H1 (cell line): Measurements from ENCODE around the gene OVCA2. TPM values are rescaled to one million over a fixed set of nuclear protein-coding genes. Genes with fewer than 3 reads are reported as not detected.

ENCODE experiments used
- CTCF ChIA-PET: fragments of 300-600 bp; sonication (Branson Sonifier 250); formaldehyde crosslinking; loops from one replicate; lab custom pipeline; 2021; ENCODE audit not compliant: partially characterized antibody; lab: Charles Lee
- POLR2A ChIA-PET: fragments of 300-600 bp; sonication (Branson Sonifier 250); formaldehyde crosslinking; loops from one replicate; lab custom pipeline; 2021; ENCODE audit warnings: inconsistent platforms; ENCODE audit not compliant: partially characterized antibody; lab: Charles Lee
- DNase-seq, 2 experiments: peaks; one replicate each; pipeline versions ENCODE4 v3.0.0 to v3.0.0-alpha.2; 2010 to 2022; ENCODE audit warnings: low spot score in 2 of 2, low read depth in 1 of 2, mixed read lengths in 1 of 2
- FAIRE-seq: peaks from 2 replicates; lab custom pipeline; 2011; peaks lifted over from hg19 to GRCh38; lab: Jason Lieb, UNC
- H2AFZ ChIP-seq: 2 replicates; pipeline ENCODE4 v1.8.1; 2012; ENCODE audit warnings: low read length, inconsistent platforms
- H2AK5ac ChIP-seq: 2 replicates; pipeline ENCODE4 v1.6.1; 2013; ENCODE audit warnings: low read depth, low read length
- H2BK120ac ChIP-seq: replicated peaks from 2 replicates; pipeline ENCODE3; 2013; ENCODE audit warnings: low read depth, low read length, inconsistent platforms
- H2BK12ac ChIP-seq: 2 replicates; pipeline ENCODE4 v1.6.1; 2013; ENCODE audit warnings: low read depth, low read length
- H2BK15ac ChIP-seq: 2 replicates; pipeline ENCODE4 v1.6.1; 2013; ENCODE audit warnings: low read length
- H2BK20ac ChIP-seq: 2 replicates; pipeline ENCODE4 v1.6.1; 2013; ENCODE audit warnings: low read length
- H2BK5ac ChIP-seq: 2 replicates; pipeline ENCODE4 v1.6.1; 2013; ENCODE audit warnings: low read depth, low read length
- H3K14ac ChIP-seq: 2 replicates; pipeline ENCODE4 v1.6.1; 2013; ENCODE audit warnings: inconsistent platforms; ENCODE audit not compliant: insufficient read length
- H3K18ac ChIP-seq: 2 replicates; pipeline ENCODE4 v1.6.1; 2013; ENCODE audit warnings: low read length; ENCODE audit errors: extremely low read depth
- H3K23ac ChIP-seq: 2 replicates; pipeline ENCODE4 v1.6.1; 2013; ENCODE audit warnings: inconsistent platforms; ENCODE audit not compliant: insufficient read length
- H3K23me2 ChIP-seq: 2 replicates; pipeline ENCODE4 v1.6.1; 2013; ENCODE audit warnings: low read depth, low read length
- H3K27ac ChIP-seq: 2 replicates; pipeline ENCODE4 v1.6.1; 2011; ENCODE audit warnings: low read depth, low read length, inconsistent platforms
- H3K27me3 ChIP-seq, 4 experiments: replicated peaks in 1 of 4; 1 replicate in 1 of 4; 2 replicates in 3 of 4; pipeline versions ENCODE4 v1.6.1 to v1.8.1; 2011 to 2013; ENCODE audit warnings: low read length in 3 of 4, mild to moderate bottlenecking in 3 of 4, inconsistent platforms in 2 of 4, mixed read lengths in 2 of 4, moderate library complexity in 1 of 4; ENCODE audit not compliant: control insufficient read depth in 3 of 4, insufficient read depth in 3 of 4; ENCODE audit errors: extremely low read depth in 1 of 4
- H3K36me3 ChIP-seq, 4 experiments: 2 replicates each; pipeline versions ENCODE4 v1.6.1 to v1.8.1; 2011 to 2013; ENCODE audit warnings: mild to moderate bottlenecking in 4 of 4, low read length in 3 of 4, moderate library complexity in 2 of 4, control low read depth in 1 of 4, inconsistent platforms in 1 of 4; ENCODE audit not compliant: insufficient read depth in 4 of 4, control insufficient read depth in 2 of 4
- H3K4ac ChIP-seq: replicated peaks from 2 replicates; pipeline ENCODE3; 2013; ENCODE audit warnings: low read length, low read depth, mixed read lengths, inconsistent platforms; ENCODE audit not compliant: insufficient read length
- H3K4me1 ChIP-seq, 4 experiments: replicated peaks in 1 of 4; 1 replicate in 1 of 4; 2 replicates in 3 of 4; pipeline versions ENCODE4 v1.6.1 to v1.8.1; 2011 to 2013; ENCODE audit warnings: low read length in 3 of 4, inconsistent platforms in 2 of 4, mixed read lengths in 1 of 4; ENCODE audit not compliant: insufficient read depth in 4 of 4, control insufficient read depth in 3 of 4
- H3K4me2 ChIP-seq, 2 experiments: 2 replicates each; pipeline versions ENCODE4 v1.6.1 to v1.8.1; 2011 to 2013; ENCODE audit warnings: low read depth in 2 of 2, low read length in 2 of 2, control low read depth in 1 of 2, inconsistent platforms in 1 of 2, mild to moderate bottlenecking in 1 of 2; ENCODE audit not compliant: insufficient read depth in 1 of 2
- H3K4me3 ChIP-seq, 4 experiments: fragments of 200-600, 300-600 bp in 1 of 4; sonication (generic), shearing (Covaris generic), sonication (Bioruptor Twin) in 1 of 4; 2 replicates each; pipeline versions ENCODE4 v1.5.1 to v1.8.1; 2011 to 2016; ENCODE audit warnings: low read length in 4 of 4, low read depth in 3 of 4, control low read depth in 2 of 4, inconsistent platforms in 2 of 4, mild to moderate bottlenecking in 2 of 4, mixed read lengths in 1 of 4, moderate library complexity in 1 of 4; ENCODE audit not compliant: insufficient read depth in 2 of 4; ENCODE audit errors: extremely low read depth in 1 of 4
- H3K56ac ChIP-seq: replicated peaks from 2 replicates; pipeline ENCODE3; 2013; ENCODE audit warnings: low read depth, mild to moderate bottlenecking, mixed read lengths, low read length, inconsistent platforms; ENCODE audit not compliant: insufficient read length
- H3K79me1 ChIP-seq: 2 replicates; pipeline ENCODE4 v1.6.1; 2013; ENCODE audit warnings: low read depth, low read length, control low read depth
- H3K79me2 ChIP-seq, 2 experiments: 2 replicates each; pipeline versions ENCODE4 v1.6.1 to v1.8.1; 2012 to 2013; ENCODE audit warnings: low read length in 2 of 2, mild to moderate bottlenecking in 2 of 2, inconsistent platforms in 1 of 2; ENCODE audit not compliant: insufficient read depth in 2 of 2, control insufficient read depth in 1 of 2
- H3K9ac ChIP-seq, 4 experiments: replicated peaks in 1 of 4; 1 replicate in 1 of 4; 2 replicates in 3 of 4; pipeline versions ENCODE4 v1.6.1 to v1.8.1; 2011 to 2013; ENCODE audit warnings: low read depth in 3 of 4, low read length in 3 of 4, control low read depth in 2 of 4, mild to moderate bottlenecking in 2 of 4, moderate library complexity in 2 of 4, inconsistent platforms in 1 of 4; ENCODE audit errors: extremely low read depth in 1 of 4
- H3K9me3 ChIP-seq, 2 experiments: 2 replicates each; pipeline versions ENCODE4 v1.6.1 to v1.8.1; 2012 to 2013; ENCODE audit warnings: mild to moderate bottlenecking in 2 of 2, moderate library complexity in 2 of 2, control low read depth in 1 of 2, inconsistent platforms in 1 of 2, low read depth in 1 of 2, low read length in 1 of 2, mixed read lengths in 1 of 2; ENCODE audit not compliant: insufficient read depth in 2 of 2
- H4K20me1 ChIP-seq, 2 experiments: replicated peaks in 1 of 2; 2 replicates each; pipeline versions ENCODE3 to v1.8.1; 2011 to 2013; ENCODE audit warnings: inconsistent platforms in 2 of 2, low read length in 2 of 2, mild to moderate bottlenecking in 1 of 2; ENCODE audit not compliant: insufficient read depth in 2 of 2, control insufficient read depth in 1 of 2
- H4K5ac ChIP-seq: 2 replicates; pipeline ENCODE4 v1.6.1; 2013; ENCODE audit warnings: low read length, low read depth, mixed read lengths, inconsistent platforms; ENCODE audit not compliant: insufficient read length
- H4K8ac ChIP-seq: 2 replicates; pipeline ENCODE4 v1.8.0; 2013; ENCODE audit warnings: mild to moderate bottlenecking, moderate library complexity, low read length, inconsistent platforms; ENCODE audit not compliant: insufficient read depth; ENCODE audit errors: extremely low read depth
- H4K91ac ChIP-seq: replicated peaks from 2 replicates; pipeline ENCODE3; 2013; ENCODE audit warnings: low read length, mixed read lengths, inconsistent platforms; ENCODE audit not compliant: insufficient read length
- CTCF ChIP-seq, 3 experiments: IDR thresholded peaks; 1 replicate in 2 of 3; 2 replicates in 1 of 3; pipeline versions ENCODE4 v1.5.1 to v1.6.1; 2011; ENCODE audit warnings: low read length in 3 of 3, mild to moderate bottlenecking in 3 of 3, inconsistent platforms in 2 of 3, low read depth in 1 of 3, moderate library complexity in 1 of 3; ENCODE audit not compliant: insufficient read depth in 1 of 3; ENCODE audit errors: control extremely low read depth in 1 of 3
- MAFK ChIP-seq: IDR thresholded peaks from 2 replicates; pipeline ENCODE4 v1.6.1; 2012; ENCODE audit warnings: low read depth, mild to moderate bottlenecking, improper control_type of control experiment, low read length
- POU5F1 ChIP-seq: IDR thresholded peaks from 2 replicates; pipeline ENCODE4 v1.6.1; 2011; ENCODE audit warnings: low read depth, mild to moderate bottlenecking, low read length, moderate library complexity
- SP2 ChIP-seq: IDR thresholded peaks from 2 replicates; pipeline ENCODE4 v1.6.1; 2012; ENCODE audit warnings: mild to moderate bottlenecking, low read length, inconsistent platforms
- SRF ChIP-seq: IDR thresholded peaks from 2 replicates; pipeline ENCODE4 v1.6.1; 2011; ENCODE audit warnings: mild to moderate bottlenecking, low read depth, low read length, moderate library complexity
- YY1 ChIP-seq: IDR thresholded peaks from 2 replicates; pipeline ENCODE4 v1.6.1; 2011; ENCODE audit warnings: low read depth, mild to moderate bottlenecking, low read length
- WGBS, 2 experiments: shearing (Covaris generic) in 1 of 2; methylation state at CpG; one replicate each; pipeline versions ENCODE4 v1.1.6 to v1.1.7; 2013 to 2015; ENCODE audit warnings: low lambda C conversion rate in 2 of 2, mixed read lengths in 2 of 2, inconsistent platforms in 1 of 2, low coverage in 1 of 2, missing lambda C conversion rate in 1 of 2; ENCODE audit not compliant: insufficient replicate concordance in 2 of 2, insufficient coverage in 1 of 2, insufficient read length in 1 of 2; ENCODE audit errors: extremely low coverage in 1 of 2, missing lambda C conversion rate in 1 of 2; 5-methylcytosine and 5-hydroxymethylcytosine counted together
- polyA plus RNA-seq, 7 experiments: library from polyadenylated mRNA; depleted of rRNA in 3 of 7; stranded (reverse) in 5 of 7; unstranded in 2 of 7; fragments of >200 nt in 5 of 7; fragments of 200-250 nt in 2 of 7; gene quantifications; 1 replicate in 5 of 7; 2 replicates in 1 of 7; 4 replicates in 1 of 7; pipeline versions ENCODE4 v1.2.1 to v1.2.3, GENCODE V29; 2011 to 2013; ENCODE audit warnings: missing spikeins in 2 of 7, mixed read lengths in 2 of 7
- total RNA-seq: library from RNA; stranded (reverse); fragmentation: NEBNext Ultra II Directional; extraction: Animal tissue kit (Norgen Biotek cat#: 25700); gene quantifications from 2 replicates; pipeline ENCODE4 v1.2.1, GENCODE V29; 2021

Gene OVCA2
- total and polyA plus RNA-seq, 2 of the 8 experiments (the other 6 are each of a cell fraction or from before 2014, with no cell fraction given), result 15.3 to 37.0 TPM

GRCh38 chr17:2037155-2037554, 4.7 kb upstream of the OVCA2 start:
- no peak overlapping the region for H4K91ac ChIP-seq
- no peak overlapping the region for H2BK120ac ChIP-seq
- H3K9me3 ChIP-seq, result no peaks in the 10 kb centered on the region
- H3K4ac ChIP-seq, result no peak overlapping the region
- H3K18ac ChIP-seq, result no peak overlapping the region
- H3K56ac ChIP-seq, result no peak overlapping the region
- peaks cover 0 to 7% of the 10 kb centered on the region in 2 experiments for H4K20me1 ChIP-seq
- no peaks in the 10 kb centered on the region for H3K79me2 ChIP-seq
- no peak overlapping the region for H3K9ac ChIP-seq
- no peak overlapping the region for H3K4me2 ChIP-seq
- H3K27ac ChIP-seq, result no peak overlapping the region
- H3K23me2 ChIP-seq, result peaks cover 2% of the 10 kb centered on the region; the same call in 1 of the 2 replicates
- H3K23ac ChIP-seq, result no peak overlapping the region
- no peak overlapping the region for H2BK5ac ChIP-seq
- no peak overlapping the region for H2BK12ac ChIP-seq
- H3K36me3 ChIP-seq, result peaks cover 0 to 5% (median 1%) of the 10 kb centered on the region in 4 experiments; a peak in 3 of 8 replicates
- H3K27me3 ChIP-seq, result peaks cover 0 to 2% (median 0%) of the 10 kb centered on the region in 4 experiments; a peak in 1 of 7 replicates
- no peak overlapping the region for H2BK20ac ChIP-seq
- H2BK15ac ChIP-seq, result no peak overlapping the region
- TF ChIP-seq YY1 (no peak), SRF (no peak), SP2 (no peak), POU5F1 (no peak), CTCF (IDR thresholded peaks at IDR 0.05; ENCODE audit: control extremely low read depth in 1 of 3, insufficient read depth in 1 of 3, low read depth in 1 of 3, low read length in 3 of 3) (no peak), MAFK (no peak)
- no peaks in the 10 kb centered on the region for H3K79me1 ChIP-seq
- H4K5ac ChIP-seq, result no peak overlapping the region
- POLR2A ChIA-PET, result interaction anchor here (0.5 kb wide), 1 partner anchor 190 kb away, joined by 3 read pairs; no protein-coding TSS in a partner anchor
- H2AK5ac ChIP-seq, result no peak overlapping the region
- peaks cover 0 to 9% (median 3%) of the 10 kb centered on the region in 4 experiments; a peak in 5 of 7 replicates for H3K4me1 ChIP-seq
- no peak overlapping the region for H2AFZ ChIP-seq
- 82% methylated on average over 9 of the region's 10 CpGs; no CpG with 5 or more reads in 1 of the 2 experiments for WGBS, 2 experiments
- no peak overlapping the region for H3K14ac ChIP-seq
- H4K8ac ChIP-seq, result no peak overlapping the region
- FAIRE-seq (no peak), DNase-seq (no peak)
- CTCF ChIA-PET, result interaction anchor here (2.1 kb wide), 1 partner anchor 12 kb away, joined by 8 read pairs; the partner anchor contains the start of gene RTN4RL1
- H3K4me3 ChIP-seq, result no peak overlapping the region
